ENCODE results near the gene GSE1.

Gene GSE1

GRCh38 chr16:85598141-85598540 lies 15.0 kb upstream of the GSE1 start:
- no peak for TF ChIP-seq SPI1 (IDR thresholded peaks at IDR 0.05; ENCODE audit: borderline replicate concordance, low read depth)
- TF ChIP-seq REST (IDR thresholded peaks at IDR 0.05; ENCODE audit: insufficient replicate concordance, low read depth), result no peak
- TF ChIP-seq GABPA (IDR thresholded peaks at IDR 0.05; ENCODE audit: low read depth), result no peak
- no peak for TF ChIP-seq POLR2AphosphoS5 (IDR thresholded peaks at IDR 0.05; ENCODE audit: low read depth)
- no peak for TF ChIP-seq CTCF (IDR thresholded peaks at IDR 0.05; ENCODE audit: insufficient read depth, low read length)
- no peak overlapping the region for H3K4me3 ChIP-seq (replicated peaks; ENCODE audit: insufficient read depth, low read length)
- no peak for DNase-seq (ENCODE audit: low read depth in 1 of 2, low spot score in 1 of 2)
- H3K27me3 ChIP-seq (ENCODE audit: insufficient read depth, poor library complexity, severe bottlenecking), result no peaks in the 10 kb centered on the region
- H3K27ac ChIP-seq (replicated peaks), result no peak overlapping the region

GRCh38 chr16:85600078-85600477 lies 13.0 kb upstream of the GSE1 start:
- Histone ChIP-seq H3K4me3 (replicated peaks; ENCODE audit: insufficient read depth, low read length) (no peak overlapping the region), H3K27me3 (ENCODE audit: insufficient read depth, poor library complexity, severe bottlenecking) (no peaks in the 10 kb centered on the region), H3K27ac (replicated peaks) (no peak overlapping the region)
- DNase-seq (ENCODE audit: low read depth in 1 of 2, low spot score in 1 of 2), result no peak
- TF ChIP-seq SPI1 (IDR thresholded peaks at IDR 0.05; ENCODE audit: borderline replicate concordance, low read depth) (no peak), GABPA (IDR thresholded peaks at IDR 0.05; ENCODE audit: low read depth) (no peak), POLR2AphosphoS5 (IDR thresholded peaks at IDR 0.05; ENCODE audit: low read depth) (no peak)

- no peak overlapping the region for H3K4me3 ChIP-seq (replicated peaks; ENCODE audit: insufficient read depth, low read length)
- DNase-seq (ENCODE audit: low read depth in 1 of 2, low spot score in 1 of 2), result no peak
- no peak overlapping the region for H3K27ac ChIP-seq (replicated peaks)
- H3K27me3 ChIP-seq (ENCODE audit: insufficient read depth, poor library complexity, severe bottlenecking), result no peaks in the 10 kb centered on the region
- no peak for TF ChIP-seq SPI1 (IDR thresholded peaks at IDR 0.05; ENCODE audit: borderline replicate concordance, low read depth)
- no peak for TF ChIP-seq CTCF (IDR thresholded peaks at IDR 0.05; ENCODE audit: insufficient read depth, low read length)
- no peak for TF ChIP-seq POLR2AphosphoS5 (IDR thresholded peaks at IDR 0.05; ENCODE audit: low read depth)
- TF ChIP-seq GABPA (IDR thresholded peaks at IDR 0.05; ENCODE audit: low read depth), result no peak
- no peak for TF ChIP-seq REST (IDR thresholded peaks at IDR 0.05; ENCODE audit: insufficient replicate concordance, low read depth)
Observed at GRCh38 chr16:85600530-85601271, 12.4 kb upstream of the GSE1 start.

- DNase-seq (ENCODE audit: low read depth in 1 of 2, low spot score in 1 of 2), result no peak
- no peak overlapping the region for H3K27ac ChIP-seq (replicated peaks)
- no peak overlapping the region for H3K4me3 ChIP-seq (replicated peaks; ENCODE audit: insufficient read depth, low read length)
- TF ChIP-seq SPI1 (IDR thresholded peaks at IDR 0.05; ENCODE audit: borderline replicate concordance, low read depth), result no peak
- TF ChIP-seq REST (IDR thresholded peaks at IDR 0.05; ENCODE audit: insufficient replicate concordance, low read depth), result no peak
- no peak for TF ChIP-seq CTCF (IDR thresholded peaks at IDR 0.05; ENCODE audit: insufficient read depth, low read length)
- TF ChIP-seq POLR2AphosphoS5 (IDR thresholded peaks at IDR 0.05; ENCODE audit: low read depth), result no peak
- TF ChIP-seq GABPA (IDR thresholded peaks at IDR 0.05; ENCODE audit: low read depth), result no peak
- no peaks in the 10 kb centered on the region for H3K27me3 ChIP-seq (ENCODE audit: insufficient read depth, poor library complexity, severe bottlenecking)
Observed at GRCh38 chr16:85601272-85601639, 11.9 kb upstream of the GSE1 start.

All from HL-60 (cell line).